Choroid plexus epithelial cell (primary cell): ENCODE data around the gene WDR47.

ENCODE experiments used
- DNase-seq: peaks from one replicate; pipeline ENCODE4 v3.0.0-alpha.2; 2010; ENCODE audit warnings: low read depth
- H3K4me3 ChIP-seq: 2 replicates; pipeline ENCODE4 v1.5.1; 2011; ENCODE audit warnings: low read depth, mild to moderate bottlenecking, control low read depth, low read length, moderate library complexity
- TF ChIP-seq, protein P1 (sequence below): conservative IDR thresholded peaks from 2 replicates; pipeline ENCODE4 v1.5.1; 2011; ENCODE audit warnings: low read depth, mild to moderate bottlenecking, control low read depth, inconsistent platforms, low read length, moderate library complexity

WDR47 gene

DNA sequence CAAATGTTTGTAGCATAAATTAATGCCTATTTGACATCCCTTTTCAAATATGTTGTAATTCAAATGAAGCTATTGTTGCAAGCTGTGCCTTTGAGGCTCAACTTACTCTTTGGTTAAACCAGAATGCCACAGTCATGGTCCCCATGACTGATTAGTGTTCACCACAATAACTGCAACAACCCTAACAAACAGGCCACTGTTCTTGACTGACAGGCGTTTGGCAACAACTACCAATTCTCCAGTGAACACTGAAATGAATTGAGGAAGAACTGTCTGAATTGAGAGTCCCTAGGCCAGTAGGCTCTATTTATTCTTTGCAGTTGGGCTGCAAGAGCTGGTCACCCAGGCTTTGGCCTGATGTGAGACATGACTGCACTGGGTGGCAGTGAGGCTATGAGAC is 42.0 kb upstream of the WDR47 start:
- H3K4me3 ChIP-seq = no peak overlapping the region
- no peak for DNase-seq
- TF ChIP-seq, protein P1, sequence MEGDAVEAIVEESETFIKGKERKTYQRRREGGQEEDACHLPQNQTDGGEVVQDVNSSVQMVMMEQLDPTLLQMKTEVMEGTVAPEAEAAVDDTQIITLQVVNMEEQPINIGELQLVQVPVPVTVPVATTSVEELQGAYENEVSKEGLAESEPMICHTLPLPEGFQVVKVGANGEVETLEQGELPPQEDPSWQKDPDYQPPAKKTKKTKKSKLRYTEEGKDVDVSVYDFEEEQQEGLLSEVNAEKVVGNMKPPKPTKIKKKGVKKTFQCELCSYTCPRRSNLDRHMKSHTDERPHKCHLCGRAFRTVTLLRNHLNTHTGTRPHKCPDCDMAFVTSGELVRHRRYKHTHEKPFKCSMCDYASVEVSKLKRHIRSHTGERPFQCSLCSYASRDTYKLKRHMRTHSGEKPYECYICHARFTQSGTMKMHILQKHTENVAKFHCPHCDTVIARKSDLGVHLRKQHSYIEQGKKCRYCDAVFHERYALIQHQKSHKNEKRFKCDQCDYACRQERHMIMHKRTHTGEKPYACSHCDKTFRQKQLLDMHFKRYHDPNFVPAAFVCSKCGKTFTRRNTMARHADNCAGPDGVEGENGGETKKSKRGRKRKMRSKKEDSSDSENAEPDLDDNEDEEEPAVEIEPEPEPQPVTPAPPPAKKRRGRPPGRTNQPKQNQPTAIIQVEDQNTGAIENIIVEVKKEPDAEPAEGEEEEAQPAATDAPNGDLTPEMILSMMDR = no peak

DNA sequence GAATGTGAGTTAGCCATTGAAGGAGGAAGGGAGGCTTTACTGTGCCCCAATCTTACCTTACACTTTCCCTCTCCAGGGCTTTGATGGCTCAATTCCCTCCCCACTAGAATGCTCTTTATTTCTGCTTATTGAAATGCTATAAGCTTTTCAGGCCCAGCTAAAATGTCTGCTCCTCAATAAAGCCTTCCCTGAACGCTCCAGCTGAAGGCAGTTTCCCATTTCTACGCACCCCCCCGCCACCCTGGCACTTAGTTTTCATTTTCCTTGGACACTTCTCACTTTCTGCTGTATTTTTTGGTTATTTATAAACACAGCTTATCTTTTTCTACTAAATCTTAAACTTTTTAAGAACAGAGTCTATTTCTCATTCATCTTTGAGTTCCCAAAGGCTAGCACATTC is 41.6 kb upstream of the WDR47 start:
- no peak overlapping the region for H3K4me3 ChIP-seq
- no peak for DNase-seq
- TF ChIP-seq, protein P1 = no peak

DNA sequence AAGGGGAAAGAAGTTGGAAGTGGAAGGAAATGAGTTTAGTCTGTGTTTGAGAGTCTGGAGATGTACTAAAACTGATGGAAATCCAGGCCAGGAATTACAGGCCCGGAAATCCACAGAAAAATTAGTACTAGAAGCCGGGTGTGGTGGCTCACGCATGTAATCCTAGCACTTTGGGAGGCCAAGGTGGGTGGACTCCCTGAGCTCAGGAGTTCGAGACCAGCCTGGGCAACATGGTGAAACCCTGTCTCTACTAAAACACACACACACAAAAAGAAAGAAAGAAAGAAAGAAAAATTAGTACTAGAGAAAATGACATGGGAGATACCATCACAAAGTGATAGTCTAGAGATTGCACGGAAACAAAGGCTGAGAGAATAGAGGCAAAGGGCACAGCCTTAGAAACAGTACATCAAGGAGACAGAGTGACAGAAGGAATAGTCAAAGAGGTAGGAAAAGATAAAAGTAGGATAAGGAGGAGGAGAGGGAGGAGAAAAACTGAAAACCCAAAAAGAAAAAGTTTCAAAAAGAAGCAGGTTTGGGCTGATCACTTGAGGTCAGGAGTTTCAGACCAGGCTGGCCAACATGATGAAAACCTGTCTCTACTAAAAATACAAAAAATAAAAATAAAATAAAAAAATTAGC is 38.7 kb upstream of the WDR47 start:
- TF ChIP-seq, protein P1 = no peak
- no peak overlapping the region for H3K4me3 ChIP-seq
- no peak for DNase-seq

DNA sequence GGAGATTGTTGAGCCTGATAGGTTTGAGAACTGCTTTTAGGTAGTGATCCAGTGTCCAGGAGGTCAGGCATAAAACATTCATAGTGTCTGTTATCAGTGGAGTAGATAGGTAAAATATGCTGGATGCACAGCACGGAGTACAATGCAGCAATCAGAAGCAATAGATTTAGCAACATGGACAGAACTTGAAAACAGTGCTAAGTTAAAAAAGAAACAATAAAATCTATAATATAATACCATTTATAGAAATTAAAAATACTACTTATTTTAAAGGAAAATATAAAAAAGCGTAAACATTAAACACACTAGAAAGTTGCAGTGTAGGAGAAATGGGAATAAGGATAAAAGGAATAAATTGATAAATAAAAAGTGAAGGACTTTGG is 37.3 kb upstream of the WDR47 start:
- no peak overlapping the region for H3K4me3 ChIP-seq

DNA sequence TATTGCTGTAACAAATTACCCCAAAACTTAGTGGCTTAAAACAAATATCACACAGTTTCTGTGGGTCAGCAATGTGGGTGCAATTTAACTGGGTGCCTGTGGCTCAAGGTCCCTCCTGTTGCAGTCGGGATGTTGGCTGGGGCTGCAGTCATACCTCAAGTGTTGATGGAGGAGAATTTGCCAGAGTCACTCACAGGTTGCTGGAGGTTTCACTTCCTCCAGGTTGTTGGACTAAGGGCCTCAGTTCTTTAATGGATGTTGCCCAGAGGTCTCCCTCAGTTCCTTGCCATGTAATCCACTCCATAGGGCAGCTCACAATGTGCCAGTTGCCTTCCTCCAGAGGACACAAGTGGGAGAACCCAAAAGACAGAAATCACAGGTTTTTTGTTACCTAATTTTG is 36.4 kb upstream of the WDR47 start:
- no peak for DNase-seq
- TF ChIP-seq, protein P1 = no peak
- no peak overlapping the region for H3K4me3 ChIP-seq

More for the DNA sequence above, 37.3 kb upstream of the WDR47 start:
- no peak for DNase-seq
- TF ChIP-seq, protein P1 = no peak

DNA sequence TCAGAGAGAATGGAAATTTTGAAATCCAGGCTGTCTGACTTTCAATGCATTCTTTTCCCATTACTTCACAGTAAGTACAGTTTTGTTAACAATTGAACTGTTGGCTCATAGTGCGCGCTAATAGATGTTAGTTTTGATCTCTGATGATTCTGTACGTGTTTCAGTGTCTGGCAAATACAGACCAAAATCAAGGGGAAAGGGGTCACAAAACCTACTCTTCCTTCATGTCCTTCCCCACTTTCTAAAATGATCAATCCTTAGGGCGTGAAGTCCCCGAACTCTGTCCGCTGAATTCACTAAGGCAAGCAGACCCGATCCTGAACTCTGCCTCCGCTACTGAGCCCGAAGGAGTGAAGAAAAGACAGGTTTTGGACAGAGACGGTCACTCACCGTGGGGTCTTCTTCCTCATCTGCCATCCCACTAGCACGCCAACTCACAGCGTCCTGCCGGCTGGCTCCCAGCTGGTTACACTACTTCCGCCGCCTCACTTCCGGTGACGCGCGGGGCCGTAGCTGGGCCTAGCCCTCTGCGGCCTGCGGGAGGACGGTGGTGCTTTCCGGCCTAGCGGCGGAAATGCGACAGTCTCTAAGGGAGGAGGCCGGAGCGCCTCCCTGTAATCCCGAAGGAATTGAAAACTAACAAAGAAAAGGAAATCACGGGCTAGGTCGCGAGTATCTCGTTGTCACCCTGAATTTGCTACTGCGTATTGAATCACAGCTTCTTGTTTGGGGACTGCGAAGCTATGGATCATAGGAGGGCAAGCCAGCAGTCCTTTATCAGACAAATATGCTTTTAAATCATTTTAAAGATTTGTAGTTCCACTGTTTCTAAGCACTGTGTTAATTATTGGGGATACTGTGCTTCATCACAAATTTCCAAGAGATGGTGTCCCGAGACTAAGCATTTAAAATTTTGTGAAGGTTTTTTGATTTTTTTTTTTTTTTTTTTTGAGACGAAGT is 33.9 kb upstream of the WDR47 start, which contains the start of gene TAF13:
TSS of gene TAF13 (minus strand) at position 473 of the 960 bp plus-strand sequence. CDS start at position 417, 56 bp downstream.
- TF ChIP-seq, protein P1 = peak; percentile 31
- H3K4me3 ChIP-seq = peak within 1 kb of the TSS; percentile 80
- DNase-seq = peak; percentile 97
